A549 (cell line): ENCODE measurements around the gene LAGE3. TPM values are rescaled to one million over a fixed set of nuclear protein-coding genes. Genes with fewer than 3 reads are reported as not detected.

Experiments
- BCL3 ChIP-seq: fragments of >200 bp; sonication (Bioruptor Twin); formaldehyde crosslinking; IDR thresholded peaks from 3 replicates; pipeline ENCODE4 v1.6.1; 2016
- BHLHE40 ChIP-seq: IDR thresholded peaks from 2 replicates; pipeline ENCODE4 v1.6.1; 2012; ENCODE audit warnings: low read depth, low read length, inconsistent platforms
- CEBPB ChIP-seq, 2 experiments: fragments of >200 bp in 1 of 2; sonication (Bioruptor Twin) in 1 of 2; formaldehyde crosslinking in 1 of 2; IDR thresholded peaks; 2 replicates each; pipeline ENCODE4 v1.6.1; 2012 to 2016
- CHD2 ChIP-seq: fragments of 150-350 bp; IDR thresholded peaks from 2 replicates; pipeline ENCODE4 v1.6.1; 2014; ENCODE audit warnings: low read length; ENCODE audit not compliant: partially characterized antibody
- EHMT2 ChIP-seq: fragments of 200-600 bp; sonication (generic); IDR thresholded peaks from 2 replicates; pipeline ENCODE4 v1.6.1; 2016; ENCODE audit warnings: antibody characterized with exemption, low read depth, mild to moderate bottlenecking, moderate library complexity
- FOSB ChIP-seq: fragments of 250-450 bp; sonication (Bioruptor Pico); IDR thresholded peaks from 2 replicates; pipeline ENCODE4 v1.5.0; 2020; ENCODE audit warnings: mild to moderate bottlenecking, moderate library complexity
- FOXS1 ChIP-seq: fragments of 250-450 bp; sonication (Bioruptor Pico); IDR thresholded peaks from 2 replicates; pipeline ENCODE4 v1.5.0; 2020; ENCODE audit warnings: mild to moderate bottlenecking, moderate library complexity
- GATA3 ChIP-seq: IDR thresholded peaks from 2 replicates; pipeline ENCODE4 v1.6.1; 2012; ENCODE audit warnings: borderline replicate concordance
- HDAC2 ChIP-seq: fragments of 200-600 bp; sonication (generic); IDR thresholded peaks from 2 replicates; pipeline ENCODE4 v1.6.1; 2016
- HES2 ChIP-seq: fragments of >200 bp; sonication (Bioruptor Twin); formaldehyde crosslinking; IDR thresholded peaks from 2 replicates; pipeline ENCODE4 v1.6.1; 2016
- HEYL ChIP-seq: fragments of 250-450 bp; sonication (Bioruptor Pico); IDR thresholded peaks from 2 replicates; pipeline ENCODE4 v1.8.0; 2021; ENCODE audit warnings: mild to moderate bottlenecking, moderate library complexity
- HOXA7 ChIP-seq: fragments of 250-450 bp; sonication (Bioruptor Pico); IDR thresholded peaks from 2 replicates; pipeline ENCODE4 v1.5.0; 2020; ENCODE audit warnings: mild to moderate bottlenecking, moderate library complexity
- JUNB ChIP-seq: fragments of >200 bp; sonication (Bioruptor Twin); formaldehyde crosslinking; IDR thresholded peaks from 2 replicates; pipeline ENCODE4 v1.6.1; 2016
- KDM1A ChIP-seq: fragments of 200-600 bp; sonication (generic); IDR thresholded peaks from 2 replicates; pipeline ENCODE4 v1.6.1; 2016; ENCODE audit warnings: low read depth, mild to moderate bottlenecking
- MAZ ChIP-seq: fragments of 150-350 bp; IDR thresholded peaks from 2 replicates; pipeline ENCODE4 v1.6.1; 2014; ENCODE audit warnings: antibody characterized with exemption, low read depth, low read length, borderline replicate concordance
- NFE2L2 ChIP-seq: fragments of 150-350 bp; conservative IDR thresholded peaks from 2 replicates; pipeline ENCODE4 v1.6.1; 2014; ENCODE audit warnings: low read length
- POLR2A ChIP-seq: IDR thresholded peaks from 2 replicates; pipeline ENCODE4 v1.6.1; 2012; ENCODE audit warnings: mild to moderate bottlenecking, low read length
- RAD21 ChIP-seq, 2 experiments: fragments of >200 bp in 1 of 2; sonication (Bioruptor Twin) in 1 of 2; formaldehyde crosslinking in 1 of 2; IDR thresholded peaks in 1 of 2; conservative IDR thresholded peaks in 1 of 2; 2 replicates in 1 of 2; 3 replicates in 1 of 2; pipeline ENCODE4 v1.6.1; 2012 to 2018; ENCODE audit warnings: inconsistent platforms in 1 of 2
- RARB ChIP-seq: fragments of 250-450 bp; sonication (Bioruptor Pico); IDR thresholded peaks from 2 replicates; pipeline ENCODE4 v1.8.0; 2021; ENCODE audit warnings: mild to moderate bottlenecking, moderate library complexity
- RFX5 ChIP-seq: fragments of 450-650 bp; IDR thresholded peaks from 2 replicates; pipeline ENCODE4 v1.7.1; 2014; ENCODE audit warnings: antibody characterized with exemption, mild to moderate bottlenecking, moderate library complexity
- SREBF2 ChIP-seq: fragments of 450-650 bp; IDR thresholded peaks from 2 replicates; pipeline ENCODE4 v1.6.1; 2014; ENCODE audit warnings: mild to moderate bottlenecking, moderate library complexity
- USF2 ChIP-seq: fragments of 450-650 bp; IDR thresholded peaks from 2 replicates; pipeline ENCODE4 v1.6.1; 2014; ENCODE audit warnings: antibody characterized with exemption
- ZC3H11A ChIP-seq: fragments of 450-650 bp; IDR thresholded peaks from 2 replicates; pipeline ENCODE4 v1.6.1; 2014; ENCODE audit warnings: antibody characterized with exemption, mild to moderate bottlenecking
- ZSCAN20 ChIP-seq: fragments of 250-450 bp; sonication (Bioruptor Pico); IDR thresholded peaks from 2 replicates; pipeline ENCODE4 v1.8.0; 2022; ENCODE audit warnings: mild to moderate bottlenecking, moderate library complexity
- polyA plus RNA-seq, 4 experiments: library from polyadenylated mRNA; depleted of rRNA in 3 of 4; stranded (reverse); fragments of >200 nt; fragmentation: RNase III in 1 of 4; extraction: RNeasy Plus Mini Kit Qiagen cat#74134 plus additional on column Dnase treatment in 1 of 4; gene quantifications; 2 replicates in 3 of 4; 3 replicates in 1 of 4; pipeline ENCODE4 v1.2.3, GENCODE V29; 2011 to 2017
- TF ChIP-seq, protein P1 (sequence below): IDR thresholded peaks from 2 replicates; pipeline ENCODE4 v1.6.1; 2012
- TF ChIP-seq, protein P2 (sequence below): fragments of 200-600 bp; sonication (generic); IDR thresholded peaks from 2 replicates; pipeline ENCODE4 v1.6.1; 2016; ENCODE audit warnings: antibody characterized with exemption, mild to moderate bottlenecking, moderate library complexity
- TF ChIP-seq, protein P3 (sequence below): fragments of 250-450 bp; sonication (Bioruptor Pico); IDR thresholded peaks from 2 replicates; pipeline ENCODE4 v1.5.0; 2020; ENCODE audit warnings: low read depth, mild to moderate bottlenecking, moderate library complexity

LAGE3 gene
- polyA plus RNA-seq, 2 of the 4 experiments (the other 2 are of a cell fraction), result 20.6 to 49.7 TPM

GRCh38 chrX:154478728-154479622, at the start of gene LAGE3 (continued):
- TF ChIP-seq BCL3 (no peak), RAD21 (conservative IDR thresholded peaks at IDR 0.05 in 1 of 2, IDR thresholded peaks at IDR 0.05 in 1 of 2) (no peak), HES2 (no peak), BHLHE40 (no peak), MAZ (no peak), NFE2L2 (no peak), JUNB (no peak), CHD2 (no peak), FOXS1 (peak; percentile 73), FOSB (no peak), ZC3H11A (no peak), EHMT2 (no peak), USF2 (peak; percentile 48), POLR2A (peak; percentile 66), HOXA7 (no peak), SREBF2 (no peak), ZSCAN20 (CRISPR knock-in tag) (no peak), RFX5 (no peak), HDAC2 (no peak), HEYL (CRISPR knock-in tag) (no peak; the same call in 1 of the 2 replicates), RARB (CRISPR knock-in tag) (no peak), GATA3 (no peak), CEBPB (IDR thresholded peaks at IDR 0.05) (no peak), KDM1A (no peak)
- TF ChIP-seq, protein P1, sequence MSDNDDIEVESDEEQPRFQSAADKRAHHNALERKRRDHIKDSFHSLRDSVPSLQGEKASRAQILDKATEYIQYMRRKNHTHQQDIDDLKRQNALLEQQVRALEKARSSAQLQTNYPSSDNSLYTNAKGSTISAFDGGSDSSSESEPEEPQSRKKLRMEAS, result peak; percentile 100
- TF ChIP-seq, protein P2, sequence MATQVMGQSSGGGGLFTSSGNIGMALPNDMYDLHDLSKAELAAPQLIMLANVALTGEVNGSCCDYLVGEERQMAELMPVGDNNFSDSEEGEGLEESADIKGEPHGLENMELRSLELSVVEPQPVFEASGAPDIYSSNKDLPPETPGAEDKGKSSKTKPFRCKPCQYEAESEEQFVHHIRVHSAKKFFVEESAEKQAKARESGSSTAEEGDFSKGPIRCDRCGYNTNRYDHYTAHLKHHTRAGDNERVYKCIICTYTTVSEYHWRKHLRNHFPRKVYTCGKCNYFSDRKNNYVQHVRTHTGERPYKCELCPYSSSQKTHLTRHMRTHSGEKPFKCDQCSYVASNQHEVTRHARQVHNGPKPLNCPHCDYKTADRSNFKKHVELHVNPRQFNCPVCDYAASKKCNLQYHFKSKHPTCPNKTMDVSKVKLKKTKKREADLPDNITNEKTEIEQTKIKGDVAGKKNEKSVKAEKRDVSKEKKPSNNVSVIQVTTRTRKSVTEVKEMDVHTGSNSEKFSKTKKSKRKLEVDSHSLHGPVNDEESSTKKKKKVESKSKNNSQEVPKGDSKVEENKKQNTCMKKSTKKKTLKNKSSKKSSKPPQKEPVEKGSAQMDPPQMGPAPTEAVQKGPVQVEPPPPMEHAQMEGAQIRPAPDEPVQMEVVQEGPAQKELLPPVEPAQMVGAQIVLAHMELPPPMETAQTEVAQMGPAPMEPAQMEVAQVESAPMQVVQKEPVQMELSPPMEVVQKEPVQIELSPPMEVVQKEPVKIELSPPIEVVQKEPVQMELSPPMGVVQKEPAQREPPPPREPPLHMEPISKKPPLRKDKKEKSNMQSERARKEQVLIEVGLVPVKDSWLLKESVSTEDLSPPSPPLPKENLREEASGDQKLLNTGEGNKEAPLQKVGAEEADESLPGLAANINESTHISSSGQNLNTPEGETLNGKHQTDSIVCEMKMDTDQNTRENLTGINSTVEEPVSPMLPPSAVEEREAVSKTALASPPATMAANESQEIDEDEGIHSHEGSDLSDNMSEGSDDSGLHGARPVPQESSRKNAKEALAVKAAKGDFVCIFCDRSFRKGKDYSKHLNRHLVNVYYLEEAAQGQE, result no peak
- TF ChIP-seq, protein P3, sequence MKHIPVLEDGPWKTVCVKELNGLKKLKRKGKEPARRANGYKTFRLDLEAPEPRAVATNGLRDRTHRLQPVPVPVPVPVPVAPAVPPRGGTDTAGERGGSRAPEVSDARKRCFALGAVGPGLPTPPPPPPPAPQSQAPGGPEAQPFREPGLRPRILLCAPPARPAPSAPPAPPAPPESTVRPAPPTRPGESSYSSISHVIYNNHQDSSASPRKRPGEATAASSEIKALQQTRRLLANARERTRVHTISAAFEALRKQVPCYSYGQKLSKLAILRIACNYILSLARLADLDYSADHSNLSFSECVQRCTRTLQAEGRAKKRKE (CRISPR knock-in tag), result peak; percentile 80; the same call in 1 of the 2 replicates
- TF ChIP-seq, all 56 proteins: peak for 15
